Measurements from ENCODE around the gene KAT6B. TPM values are rescaled to one million over a fixed set of nuclear protein-coding genes. Genes with fewer than 3 reads are reported as not detected.

Gene KAT6B
- total RNA-seq, 1 donor from 2014 or later, result 42.6 TPM

GRCh38 chr10:75013007-75013406, 186.6 kb downstream of the KAT6B start:
- no peak for DNase-seq (ENCODE audit: missing footprints)
- ATAC-seq, result no peak
- intact Hi-C loops (cut with DNase I), result loop anchor here (10.0 kb wide), 1 partner anchor 428 kb away; no protein-coding TSS in a partner anchor

GRCh38 chr10:75013522-75013921, 187.1 kb downstream of the KAT6B start:
- intact Hi-C loops (cut with DNase I), result loop anchor here (10.0 kb wide), 1 partner anchor 429 kb away; no protein-coding TSS in a partner anchor
- DNase-seq (ENCODE audit: missing footprints) (no peak), ATAC-seq (no peak)

- intact Hi-C loops (cut with DNase I), result loop anchor here (10.0 kb wide), 1 partner anchor 430 kb away; no protein-coding TSS in a partner anchor
- DNase-seq (ENCODE audit: missing footprints), result no peak
- ATAC-seq, result no peak
Measured at GRCh38 chr10:75014516-75015230, 188.3 kb downstream of the KAT6B start.

GRCh38 chr10:75015442-75015841, 189.0 kb downstream of the KAT6B start:
- ATAC-seq (no peak), DNase-seq (ENCODE audit: missing footprints) (no peak)
- intact Hi-C loops (cut with DNase I), result loop anchor here (10.0 kb wide), 1 partner anchor 431 kb away; no protein-coding TSS in a partner anchor

- ATAC-seq, result no peak
- no peak for DNase-seq (ENCODE audit: missing footprints)
- intact Hi-C loops (cut with DNase I), result loop anchor here (10.0 kb wide), 1 partner anchor 432 kb away; no protein-coding TSS in a partner anchor
Measured at GRCh38 chr10:75016325-75016724, 189.9 kb downstream of the KAT6B start.

GRCh38 chr10:75018251-75018650, 191.9 kb downstream of the KAT6B start:
- intact Hi-C loops (cut with DNase I), result loop anchor here (10.0 kb wide), 1 partner anchor 433 kb away; no protein-coding TSS in a partner anchor
- DNase-seq (ENCODE audit: missing footprints) (no peak), ATAC-seq (no peak)

- no peak for DNase-seq (ENCODE audit: missing footprints)
- peak; percentile 33 for ATAC-seq
- intact Hi-C loops (cut with DNase I), result loop anchor here (10.0 kb wide), 1 partner anchor 434 kb away; no protein-coding TSS in a partner anchor
Measured at GRCh38 chr10:75018686-75019307, 192.4 kb downstream of the KAT6B start.

- intact Hi-C loops (cut with DNase I), result loop anchor here (10.0 kb wide), 1 partner anchor 435 kb away; no protein-coding TSS in a partner anchor
- DNase-seq (ENCODE audit: missing footprints) (no peak), ATAC-seq (no peak)
Measured at GRCh38 chr10:75019370-75019769, 193.0 kb downstream of the KAT6B start.

GRCh38 chr10:75020168-75020567, 193.8 kb downstream of the KAT6B start:
- DNase-seq (ENCODE audit: missing footprints), result no peak
- intact Hi-C loops (cut with DNase I), result loop anchor here (5.0 kb wide), 1 partner anchor 753 kb away; no protein-coding TSS in a partner anchor
- no peak for ATAC-seq

- ATAC-seq, result no peak
- no peak for DNase-seq (ENCODE audit: missing footprints)
- intact Hi-C loops (cut with DNase I), result loop anchor here (5.0 kb wide), 1 partner anchor 754 kb away; no protein-coding TSS in a partner anchor
Measured at GRCh38 chr10:75021379-75022249, 195.2 kb downstream of the KAT6B start.

- intact Hi-C loops (cut with DNase I), result loop anchor here (5.0 kb wide), 1 partner anchor 756 kb away; no protein-coding TSS in a partner anchor
- ATAC-seq, result no peak
- DNase-seq (ENCODE audit: missing footprints), result no peak
Measured at GRCh38 chr10:75023074-75023473, 196.7 kb downstream of the KAT6B start.

GRCh38 chr10:75024971-75025523, 198.6 kb downstream of the KAT6B start:
- ATAC-seq (no peak), DNase-seq (ENCODE audit: missing footprints) (no peak)
- intact Hi-C loops (cut with DNase I), result loop anchor here (5.0 kb wide), 1 partner anchor 758 kb away; no protein-coding TSS in a partner anchor

GRCh38 chr10:75028049-75028448, 201.6 kb downstream of the KAT6B start:
- ATAC-seq (no peak), DNase-seq (ENCODE audit: missing footprints) (no peak)
- intact Hi-C loops (cut with DNase I), result no loop called here

GRCh38 chr10:75028748-75029147, 202.3 kb downstream of the KAT6B start:
- intact Hi-C loops (cut with DNase I), result no loop called here
- ATAC-seq, result no peak

GRCh38 chr10:75029420-75029819, 203.0 kb downstream of the KAT6B start:
- peak; percentile 17 for ATAC-seq
- intact Hi-C loops (cut with DNase I), result no loop called here
- no peak for DNase-seq (ENCODE audit: missing footprints)

More at GRCh38 chr10:75028748-75029147, 202.3 kb downstream of the KAT6B start:
- DNase-seq (ENCODE audit: missing footprints), result no peak

GRCh38 chr10:75029857-75030256, 203.5 kb downstream of the KAT6B start:
- DNase-seq (ENCODE audit: missing footprints), result peak; percentile 77
- intact Hi-C loops (cut with DNase I), result loop anchor here (10.0 kb wide), 2 partner anchors 65 to 205 kb away; partner anchors contain the start of gene COMTD1
- ATAC-seq, result peak; percentile 71

- DNase-seq (ENCODE audit: missing footprints) (no peak), ATAC-seq (peak; percentile 15)
- intact Hi-C loops (cut with DNase I), result loop anchor here (10.0 kb wide), 2 partner anchors 64 to 204 kb away; partner anchors contain the start of gene COMTD1
Measured at GRCh38 chr10:75030371-75030770, 204.0 kb downstream of the KAT6B start.

- no peak for ATAC-seq
- intact Hi-C loops (cut with DNase I), result loop anchor here (10.0 kb wide), 2 partner anchors 63 to 203 kb away; partner anchors contain the start of gene COMTD1
- DNase-seq (ENCODE audit: missing footprints), result no peak
Measured at GRCh38 chr10:75032119-75032518, 205.7 kb downstream of the KAT6B start.

All from Right ventricle myocardium inferior (tissue), 1 donor.